ENCODE measurements around the gene POLD2.

- TF ChIP-seq, protein P1, sequence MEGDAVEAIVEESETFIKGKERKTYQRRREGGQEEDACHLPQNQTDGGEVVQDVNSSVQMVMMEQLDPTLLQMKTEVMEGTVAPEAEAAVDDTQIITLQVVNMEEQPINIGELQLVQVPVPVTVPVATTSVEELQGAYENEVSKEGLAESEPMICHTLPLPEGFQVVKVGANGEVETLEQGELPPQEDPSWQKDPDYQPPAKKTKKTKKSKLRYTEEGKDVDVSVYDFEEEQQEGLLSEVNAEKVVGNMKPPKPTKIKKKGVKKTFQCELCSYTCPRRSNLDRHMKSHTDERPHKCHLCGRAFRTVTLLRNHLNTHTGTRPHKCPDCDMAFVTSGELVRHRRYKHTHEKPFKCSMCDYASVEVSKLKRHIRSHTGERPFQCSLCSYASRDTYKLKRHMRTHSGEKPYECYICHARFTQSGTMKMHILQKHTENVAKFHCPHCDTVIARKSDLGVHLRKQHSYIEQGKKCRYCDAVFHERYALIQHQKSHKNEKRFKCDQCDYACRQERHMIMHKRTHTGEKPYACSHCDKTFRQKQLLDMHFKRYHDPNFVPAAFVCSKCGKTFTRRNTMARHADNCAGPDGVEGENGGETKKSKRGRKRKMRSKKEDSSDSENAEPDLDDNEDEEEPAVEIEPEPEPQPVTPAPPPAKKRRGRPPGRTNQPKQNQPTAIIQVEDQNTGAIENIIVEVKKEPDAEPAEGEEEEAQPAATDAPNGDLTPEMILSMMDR (IDR thresholded peaks at IDR 0.05), result no peak
- no peak for TF ChIP-seq POLR2A (IDR thresholded peaks at IDR 0.05)
Observed at GRCh38 chr7:44133295-44133694, 9.9 kb upstream of the POLD2 start.
